NCI-H2196 treated with DMSO at 0.1 percent for 48 hours (cell line): Measurements from ENCODE around the gene PLEKHA4.
"Not testable (repeated sequence)": the region's sequence is repeated elsewhere in the genome, so short reads cannot be mapped to it uniquely, and the experiment has no call there.

Experiments used
- DNase-seq: peaks from one replicate; lab custom pipeline; 2025; ENCODE audit not compliant: unreplicated experiment; lab: John Stamatoyannopoulos, UW

The PLEKHA4 gene

DNA sequence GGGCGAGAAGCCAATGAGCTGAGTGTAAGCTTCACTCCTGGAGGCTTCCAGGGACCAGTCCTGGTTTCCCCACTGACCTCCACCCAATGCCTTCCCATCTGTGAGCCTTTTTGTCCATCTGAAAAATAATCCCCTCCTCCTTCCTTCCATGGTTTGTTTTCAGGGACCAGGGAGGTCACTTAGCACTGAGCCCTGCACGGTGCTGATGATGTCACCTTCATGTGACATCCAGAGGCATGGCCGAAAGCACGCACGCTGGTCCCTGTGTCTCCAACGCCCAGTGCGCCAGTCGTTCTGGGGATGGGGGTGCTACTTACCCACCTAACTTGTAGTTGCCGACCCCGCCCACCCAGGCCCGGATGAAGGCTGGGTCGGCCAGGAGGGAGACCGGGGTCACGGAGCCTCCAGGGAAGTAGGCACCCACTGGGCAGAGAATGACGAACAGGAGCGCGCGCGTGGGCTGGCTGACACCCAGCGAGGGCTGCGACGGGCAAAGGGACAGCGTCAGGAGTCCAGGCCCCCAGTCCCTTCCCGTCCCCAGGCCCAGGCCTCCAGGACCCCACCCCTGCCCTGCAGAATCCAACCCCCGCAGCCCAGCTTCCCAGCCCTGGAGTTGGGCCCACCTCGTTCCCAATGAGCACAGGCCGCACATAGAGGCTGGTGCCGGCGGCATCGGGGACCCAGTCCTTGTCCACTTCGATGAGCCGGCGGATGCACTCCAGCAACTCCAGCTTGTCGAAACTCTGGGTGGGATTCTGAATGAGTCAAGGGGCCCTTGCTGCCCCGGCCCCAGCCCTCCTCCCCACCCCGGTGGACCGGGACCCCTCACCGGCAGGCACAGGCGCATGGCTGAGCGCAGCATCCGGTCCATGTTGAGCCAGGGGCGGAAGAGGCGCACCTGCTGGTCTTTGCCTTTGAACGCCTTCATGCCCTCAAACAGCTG is 68.8 kb downstream of the PLEKHA4 start:
- DNase-seq: no peak

DNA sequence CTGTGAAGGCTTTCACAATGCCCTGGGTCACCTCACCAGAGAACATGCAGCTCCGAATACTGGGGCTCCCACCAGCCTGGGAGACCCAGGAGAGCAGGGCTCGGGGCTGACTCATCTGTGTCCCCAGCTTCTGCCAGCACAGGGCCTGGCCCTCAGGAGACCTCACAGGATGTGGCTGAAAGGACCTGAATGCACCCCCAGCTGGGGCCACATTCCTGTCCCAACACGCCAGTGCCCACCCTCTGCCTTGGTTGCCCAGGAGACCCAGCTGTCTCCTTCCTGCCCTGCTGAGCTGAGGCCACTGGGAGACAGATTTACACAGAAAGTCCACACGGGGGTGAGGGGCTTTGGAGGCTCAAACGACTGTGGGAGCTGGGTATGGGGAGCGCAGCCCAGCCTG is 69.5 kb downstream of the PLEKHA4 start:
- DNase-seq: no peak

DNA sequence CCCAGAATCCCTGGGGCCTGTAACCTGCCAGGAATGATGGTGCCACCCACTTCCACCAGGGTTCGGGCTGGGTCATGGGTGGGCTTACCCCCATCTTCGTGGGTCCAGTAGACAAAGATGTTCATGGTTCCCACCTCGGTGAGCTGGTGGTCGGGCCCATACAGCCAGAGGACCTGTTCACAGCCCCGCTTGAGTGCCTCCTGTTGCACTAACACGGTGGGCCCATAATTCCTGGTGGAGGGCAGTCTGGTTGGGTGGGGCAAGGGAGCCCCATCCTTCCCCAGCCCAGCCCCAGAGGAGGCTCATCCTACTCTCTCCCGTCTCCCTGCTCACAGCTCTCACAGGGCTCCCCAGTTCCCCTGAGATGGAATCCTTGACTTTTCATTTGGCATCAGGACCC is 71.3 kb downstream of the PLEKHA4 start:
- DNase-seq: no peak

DNA sequence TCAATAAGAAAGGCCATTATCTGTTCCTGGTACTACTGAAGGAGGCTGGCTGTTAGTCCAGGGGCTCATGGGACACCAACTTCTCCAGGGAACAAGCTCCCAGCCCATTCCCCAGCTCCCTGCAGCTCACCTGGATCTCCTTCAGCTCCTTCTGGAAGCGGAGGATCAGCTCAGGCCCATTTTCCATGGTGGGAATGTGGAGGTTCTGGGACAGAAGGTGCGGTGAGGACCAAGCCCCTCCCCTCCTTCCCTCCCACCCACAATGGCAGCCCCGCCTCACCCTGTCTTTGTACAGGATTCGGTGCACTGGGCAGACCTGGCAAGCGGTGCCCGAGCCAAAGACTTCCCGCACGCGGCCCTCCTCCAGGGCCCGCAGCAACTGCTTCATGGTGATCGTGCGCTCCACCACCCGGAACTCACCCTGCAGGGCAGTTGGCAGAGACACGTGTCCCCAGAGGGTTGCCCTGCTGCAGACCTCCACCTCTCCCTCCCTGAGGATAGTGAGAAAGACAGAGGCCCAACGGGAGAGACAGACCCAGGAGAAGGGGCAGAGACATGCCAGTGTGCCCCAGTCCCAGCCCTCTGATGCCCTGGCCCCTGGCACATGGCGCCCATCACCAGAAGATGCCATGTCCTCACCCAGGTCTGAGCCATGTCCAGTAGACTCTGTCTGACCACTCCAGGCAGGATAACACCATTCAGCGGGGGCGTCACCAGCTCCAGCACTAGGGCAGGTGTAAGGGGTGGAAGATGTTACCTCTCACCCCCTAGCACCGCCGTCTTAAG is 71.9 kb downstream of the PLEKHA4 start:
- no peak for DNase-seq

DNA sequence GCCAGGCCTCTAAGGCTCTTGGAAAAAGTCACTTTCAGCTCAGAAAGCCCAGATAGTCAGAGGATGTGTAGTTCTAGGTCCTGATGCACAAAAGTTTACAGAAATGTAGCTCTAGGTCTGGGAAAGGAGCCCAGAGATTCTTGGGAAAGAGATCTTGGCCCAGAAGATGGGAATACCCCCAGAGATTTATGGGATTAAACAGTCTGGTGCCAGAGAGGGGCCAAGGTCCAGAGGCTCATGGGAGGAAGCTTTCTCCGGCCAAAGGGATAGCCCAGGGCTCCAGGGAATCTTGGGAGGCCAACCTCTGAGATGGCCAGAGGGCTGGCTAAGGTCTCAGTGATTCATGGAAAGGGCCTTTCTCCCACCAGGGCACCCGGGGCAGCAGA is 72.7 kb downstream of the PLEKHA4 start:
- DNase-seq: no peak

DNA sequence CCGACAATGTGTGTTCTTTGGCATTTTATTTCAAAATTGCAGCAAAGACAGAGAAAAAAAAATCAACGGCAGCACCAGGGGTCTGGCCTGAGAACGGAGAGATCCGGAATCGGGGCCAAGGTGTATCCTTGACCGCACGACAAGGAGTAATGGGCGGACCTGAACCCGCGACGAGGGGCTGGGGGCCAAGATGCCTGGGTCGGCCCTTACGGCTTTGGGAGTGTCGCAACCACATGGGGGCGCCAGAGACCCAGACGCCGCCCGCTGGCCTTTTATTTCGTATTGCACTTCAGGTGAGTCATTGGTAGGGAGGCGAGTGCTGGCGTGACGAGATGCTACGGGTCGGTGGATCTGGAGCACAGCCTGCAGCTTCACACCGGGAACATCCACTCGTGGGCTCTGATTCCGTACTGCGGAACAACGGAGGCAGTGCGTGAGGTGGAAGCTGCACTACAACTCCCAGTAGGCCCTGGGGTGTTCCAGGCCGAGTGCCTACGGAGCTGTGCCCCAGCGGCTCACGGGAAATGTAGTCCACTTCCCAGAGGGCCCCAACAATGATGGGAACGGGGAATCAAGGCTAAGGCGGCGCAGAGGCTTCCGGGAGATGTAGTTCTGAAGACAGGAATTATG is 73.2 kb downstream of the PLEKHA4 start:
- peak; percentile 86 for DNase-seq

DNA sequence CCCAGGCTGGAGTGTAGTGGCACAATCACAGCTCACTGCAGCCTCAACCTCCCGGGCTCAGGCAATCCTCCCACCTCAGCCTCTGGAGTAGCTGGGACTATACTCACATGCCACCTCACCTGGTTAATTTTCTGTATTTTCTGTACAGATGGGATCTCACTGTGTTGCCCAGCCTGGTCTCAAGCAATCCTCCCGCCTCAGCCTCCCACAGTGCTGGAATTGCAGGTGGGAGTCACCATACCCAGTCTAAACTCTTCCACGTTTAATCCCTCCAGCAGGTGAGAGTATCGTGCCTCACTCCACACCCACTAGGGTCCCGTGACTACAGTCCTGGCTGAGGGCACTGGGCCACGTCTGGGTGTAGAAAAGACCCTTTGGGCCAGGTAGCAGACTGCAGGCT is 74.1 kb downstream of the PLEKHA4 start:
- DNase-seq: no peak

DNA sequence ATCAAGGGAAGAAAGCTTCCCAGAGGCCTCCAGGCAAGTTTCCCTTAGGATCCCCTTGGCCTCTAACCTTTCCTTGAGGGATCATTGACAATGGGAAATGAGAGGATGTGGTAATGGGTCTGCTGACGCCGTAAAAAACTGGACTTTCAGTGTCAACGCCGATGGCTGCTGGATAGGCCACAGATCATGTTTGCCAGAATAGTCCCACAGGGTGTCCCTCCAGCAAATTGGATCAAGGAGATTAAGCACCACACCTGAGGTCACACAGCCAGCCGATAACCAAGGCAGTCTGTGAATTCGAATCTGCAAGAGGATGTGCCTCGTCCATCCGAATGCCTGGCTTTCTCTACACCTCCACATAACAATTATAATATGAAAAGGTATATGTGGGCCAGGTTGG is 75.1 kb downstream of the PLEKHA4 start:
- no peak for DNase-seq

DNA sequence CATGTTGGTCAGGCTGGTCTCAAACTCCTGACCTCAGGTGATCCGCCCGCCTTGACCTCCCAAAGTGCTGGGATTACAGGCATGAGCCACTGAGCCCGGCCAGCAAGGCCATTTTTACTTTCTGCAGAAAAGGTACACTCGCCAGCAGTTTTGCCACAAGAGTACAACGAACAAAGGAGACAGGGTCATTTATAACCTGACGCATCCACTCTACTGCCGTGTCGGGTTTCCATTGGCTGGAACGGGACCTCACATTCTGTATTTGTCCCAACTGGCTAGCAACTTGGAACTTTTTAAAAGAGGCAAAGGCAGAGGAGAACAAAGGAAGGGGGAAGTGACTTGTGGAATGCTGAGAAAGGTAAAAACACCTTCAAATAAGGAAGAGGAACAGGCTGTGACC is 81.1 kb downstream of the PLEKHA4 start:
- DNase-seq: not testable (repeated sequence)
